ENCODE measurements around the gene CHST11.

GRCh38 chr12:104436790-104437189 lies 20.0 kb upstream of the CHST11 start:
- TF ChIP-seq MAFK (IDR thresholded peaks at IDR 0.05; ENCODE audit: low read depth, low read length) = no peak
- TF ChIP-seq POLR2A (IDR thresholded peaks at IDR 0.05; ENCODE audit: low read depth, low read length) = no peak
- no peak for TF ChIP-seq CTCF (conservative IDR thresholded peaks at IDR 0.05; ENCODE audit: low read depth, low read length)
- no peak for TF ChIP-seq RFX5 (IDR thresholded peaks at IDR 0.05; ENCODE audit: low read depth, low read length)
- TF ChIP-seq RAD21 (IDR thresholded peaks at IDR 0.05; ENCODE audit: low read length) = no peak
- no peak for TF ChIP-seq SMC3 (IDR thresholded peaks at IDR 0.05; ENCODE audit: low read depth, low read length)
